ENCODE results near the gene RPL13A. TPM values are rescaled to one million over a fixed set of nuclear protein-coding genes. Genes with fewer than 3 reads are reported as not detected.

RPL13A gene
- total RNA-seq, 2 experiments from 2014 or later = 2,999 to 8,461 TPM

GRCh38 chr19:49515767-49516166 lies 28.4 kb downstream of the RPL13A start:
- POLR2A ChIA-PET = no interaction called here
- DNase-seq (ENCODE audit: low spot score) = peak; percentile 13
- CTCF ChIA-PET (ENCODE audit: unreplicated experiment) = no interaction called here
- no peaks in the 10 kb centered on the region for H3K9me2 ChIP-seq (ENCODE audit: insufficient read depth, low read length)
- no peak overlapping the region for H2AFZ ChIP-seq (ENCODE audit: low read length)
- H3K79me2 ChIP-seq (ENCODE audit: insufficient read depth, low read depth, low read length) = no peaks in the 10 kb centered on the region
- no peak overlapping the region for H3K4me2 ChIP-seq (ENCODE audit: low read length)
- intact Hi-C loops (cut with micrococcal nuclease; ENCODE audit: unreplicated experiment) = no loop called here
- TF ChIP-seq CTCF (conservative IDR thresholded peaks at IDR 0.05; ENCODE audit: low read length) (no peak), EZH2phosphoT487 (IDR thresholded peaks at IDR 0.05; ENCODE audit: borderline replicate concordance, low read depth, low read length) (no peak)
- no TSS peak for BruUV-seq (replicated peaks)
- H3K9me3 ChIP-seq (ENCODE audit: low read length) = no peaks in the 10 kb centered on the region
- peaks cover 21% of the 10 kb centered on the region for H3K4me1 ChIP-seq (ENCODE audit: insufficient read depth, low read length, poor library complexity, severe bottlenecking)
- no peak overlapping the region for H3K4me3 ChIP-seq (ENCODE audit: low read depth, low read length, poor library complexity, severe bottlenecking)
- H3K36me3 ChIP-seq (ENCODE audit: insufficient read depth, low read length) = no peaks in the 10 kb centered on the region
- no peak overlapping the region for H3K27ac ChIP-seq (ENCODE audit: low read depth, low read length, poor library complexity, severe bottlenecking)
- H4K20me1 ChIP-seq (ENCODE audit: insufficient read depth, low read length) = no peaks in the 10 kb centered on the region

GRCh38 chr19:49518033-49518432 lies 30.6 kb downstream of the RPL13A start:
- ChIA-PET CTCF (ENCODE audit: unreplicated experiment) (no interaction called here), POLR2A (no interaction called here)
- no peaks in the 10 kb centered on the region for H4K20me1 ChIP-seq (ENCODE audit: insufficient read depth, low read length)
- no peak overlapping the region for H3K4me3 ChIP-seq (ENCODE audit: low read depth, low read length, poor library complexity, severe bottlenecking)
- H3K4me1 ChIP-seq (ENCODE audit: insufficient read depth, low read length, poor library complexity, severe bottlenecking) = peaks cover 12% of the 10 kb centered on the region
- no peaks in the 10 kb centered on the region for H3K9me3 ChIP-seq (ENCODE audit: low read length)
- no peak overlapping the region for H3K4me2 ChIP-seq (ENCODE audit: low read length)
- no peaks in the 10 kb centered on the region for H3K9me2 ChIP-seq (ENCODE audit: insufficient read depth, low read length)
- intact Hi-C loops (cut with micrococcal nuclease; ENCODE audit: unreplicated experiment) = no loop called here
- no peaks in the 10 kb centered on the region for H3K79me2 ChIP-seq (ENCODE audit: insufficient read depth, low read depth, low read length)
- DNase-seq (ENCODE audit: low spot score) = no peak
- H3K27ac ChIP-seq (ENCODE audit: low read depth, low read length, poor library complexity, severe bottlenecking) = no peak overlapping the region
- H3K36me3 ChIP-seq (ENCODE audit: insufficient read depth, low read length) = no peaks in the 10 kb centered on the region
- TF ChIP-seq EZH2phosphoT487 (IDR thresholded peaks at IDR 0.05; ENCODE audit: borderline replicate concordance, low read depth, low read length) (no peak), CTCF (conservative IDR thresholded peaks at IDR 0.05; ENCODE audit: low read length) (no peak)
- no peak overlapping the region for H2AFZ ChIP-seq (ENCODE audit: low read length)
- no TSS peak for BruUV-seq (replicated peaks)

- Histone ChIP-seq H3K27ac (ENCODE audit: low read depth, low read length, poor library complexity, severe bottlenecking) (no peak overlapping the region), H4K20me1 (ENCODE audit: insufficient read depth, low read length) (no peaks in the 10 kb centered on the region), H3K4me1 (ENCODE audit: insufficient read depth, low read length, poor library complexity, severe bottlenecking) (peaks cover under 1% of the 10 kb centered on the region), H3K9me3 (ENCODE audit: low read length) (no peaks in the 10 kb centered on the region), H3K9me2 (ENCODE audit: insufficient read depth, low read length) (no peaks in the 10 kb centered on the region), H3K4me2 (ENCODE audit: low read length) (no peak overlapping the region), H3K4me3 (ENCODE audit: low read depth, low read length, poor library complexity, severe bottlenecking) (no peak overlapping the region), H2AFZ (ENCODE audit: low read length) (no peak overlapping the region), H3K36me3 (ENCODE audit: insufficient read depth, low read length) (no peaks in the 10 kb centered on the region), H3K79me2 (ENCODE audit: insufficient read depth, low read depth, low read length) (no peaks in the 10 kb centered on the region)
- no peak for DNase-seq (ENCODE audit: low spot score)
- BruUV-seq (replicated peaks) = no TSS peak
- CTCF ChIA-PET (ENCODE audit: unreplicated experiment) = interaction anchor here (0.7 kb wide), 1 partner anchor 128 kb away, joined by 7 read pairs; no protein-coding TSS in a partner anchor
- intact Hi-C loops (cut with micrococcal nuclease; ENCODE audit: unreplicated experiment) = no loop called here
- TF ChIP-seq EZH2phosphoT487 (IDR thresholded peaks at IDR 0.05; ENCODE audit: borderline replicate concordance, low read depth, low read length) (no peak), CTCF (conservative IDR thresholded peaks at IDR 0.05; ENCODE audit: low read length) (no peak)
- POLR2A ChIA-PET = interaction anchor here (0.7 to 1.2 kb wide), 2 partner anchors 9 to 14 kb away, joined by 3 to 4 read pairs; no protein-coding TSS in a partner anchor
These were observed 33.4 kb downstream of the RPL13A start for GRCh38 chr19:49520705-49521319.
